Stimulated activated CD8-positive, alpha-beta memory T cell treated with anti-CD3 and anti-CD28 coated beads, Interleukin-7, amount 100 ng/mL, for 1 hour (primary cell): Measurements from ENCODE around the gene AKAP1.

Experiments used
- DNase-seq, 2 donors: peaks; one replicate each; pipeline ENCODE4 v3.0.0-alpha.2; 2020; ENCODE audit warnings: low read depth in 2 of 2

AKAP1 gene

GRCh38 chr17:57105591-57105990 lies 20.5 kb downstream of the AKAP1 start:
- DNase-seq = no peak

GRCh38 chr17:57106107-57106835 lies 21.2 kb downstream of the AKAP1 start:
- no peak for DNase-seq

GRCh38 chr17:57106836-57107497 lies 21.9 kb downstream of the AKAP1 start:
- DNase-seq = no peak

- DNase-seq = no peak
Measured at GRCh38 chr17:57107498-57108101, 22.6 kb downstream of the AKAP1 start.

GRCh38 chr17:57108671-57109392 lies 23.8 kb downstream of the AKAP1 start:
- DNase-seq = no peak

DNA sequence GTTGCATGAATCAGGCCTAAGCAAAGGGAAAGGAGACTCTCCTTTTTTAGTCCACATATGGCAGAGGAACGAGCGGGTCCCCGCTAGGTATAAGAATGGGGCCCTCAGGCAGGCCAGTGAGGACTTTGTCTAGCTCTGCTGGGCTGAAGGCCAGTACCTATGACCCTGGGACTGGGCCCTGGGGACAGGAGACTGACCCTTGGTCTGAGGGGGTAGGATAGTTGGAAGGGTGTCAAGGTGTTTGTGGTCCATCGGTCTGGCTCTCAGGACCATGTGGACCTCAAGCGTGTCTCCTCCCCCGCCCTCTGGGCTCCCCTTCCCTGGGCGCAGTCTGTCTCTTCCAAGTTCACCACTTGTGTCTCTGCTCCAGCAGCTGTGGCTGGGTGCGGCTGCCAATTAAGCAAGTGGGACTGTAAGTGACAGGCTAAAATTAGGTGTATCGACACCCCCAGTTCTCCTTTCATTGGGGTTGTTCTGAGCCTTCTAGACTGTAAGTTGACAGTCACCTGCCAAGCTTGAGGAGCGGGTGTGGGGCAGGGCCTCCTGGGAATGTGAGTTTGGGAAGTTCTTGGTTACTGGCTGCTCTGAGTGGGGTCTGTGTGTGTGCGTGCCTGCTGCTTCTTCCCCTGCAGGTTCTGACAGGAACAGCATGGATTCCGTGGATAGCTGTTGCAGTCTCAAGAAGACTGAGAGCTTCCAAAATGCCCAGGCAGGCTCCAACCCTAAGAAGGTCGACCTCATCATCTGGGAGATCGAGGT lies 24.5 kb downstream of the AKAP1 start:
- DNase-seq = no peak

DNA sequence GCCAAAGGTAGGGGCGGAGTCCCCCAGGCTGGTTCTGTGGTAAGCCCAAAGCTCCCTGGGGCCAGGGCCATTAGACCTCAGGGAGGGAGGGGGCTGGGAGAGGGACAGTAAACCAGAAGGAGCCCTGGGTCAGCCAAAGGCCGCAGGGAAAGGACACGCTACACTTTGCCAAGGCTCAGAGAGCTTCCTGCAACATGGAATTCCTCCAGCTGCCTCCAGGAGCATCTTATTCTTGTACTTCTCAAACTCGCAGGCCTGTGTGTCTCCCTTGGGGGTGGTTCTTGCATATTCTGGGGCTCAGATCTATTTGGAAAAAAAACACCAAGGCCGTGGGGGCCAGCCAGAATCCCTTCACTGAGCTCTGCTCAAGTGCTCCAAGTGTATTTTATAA lies 25.1 kb downstream of the AKAP1 start:
- DNase-seq = no peak

DNA sequence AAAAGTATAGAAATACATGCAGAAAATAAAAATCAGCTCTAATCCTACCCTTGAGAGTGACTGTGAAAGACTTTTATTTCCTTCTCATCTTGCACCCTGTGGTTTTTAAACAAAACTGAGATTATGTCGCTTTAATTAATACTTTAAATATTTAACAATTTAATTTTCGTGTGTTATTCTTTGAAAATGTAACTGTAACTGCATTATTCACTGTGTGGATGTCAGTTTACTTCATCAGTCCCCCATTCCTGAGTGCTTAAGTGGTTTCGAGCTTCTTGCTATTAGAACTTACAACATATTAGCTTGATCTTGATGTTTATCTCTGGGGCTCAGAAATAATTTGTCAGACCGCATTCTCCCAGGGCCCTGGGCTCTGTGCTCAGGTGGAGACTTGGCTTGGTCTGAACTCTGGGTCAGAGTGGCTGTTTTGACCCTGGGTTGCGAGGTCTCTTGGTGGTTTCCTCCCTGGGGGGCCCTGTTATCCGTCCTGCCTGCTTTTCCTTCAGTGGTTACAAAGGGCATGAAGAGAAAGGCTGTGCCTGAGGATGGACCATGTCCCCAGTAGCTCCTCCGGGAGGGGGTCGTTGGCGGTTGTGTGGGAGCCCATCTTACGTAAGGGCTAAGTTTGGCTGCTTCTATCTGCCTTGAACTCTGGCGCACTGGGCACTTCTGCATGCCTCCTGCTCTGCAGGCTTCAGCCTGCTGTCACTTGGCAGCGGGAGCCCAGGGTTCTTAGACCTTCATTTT lies 25.7 kb downstream of the AKAP1 start:
- DNase-seq = no peak

DNA sequence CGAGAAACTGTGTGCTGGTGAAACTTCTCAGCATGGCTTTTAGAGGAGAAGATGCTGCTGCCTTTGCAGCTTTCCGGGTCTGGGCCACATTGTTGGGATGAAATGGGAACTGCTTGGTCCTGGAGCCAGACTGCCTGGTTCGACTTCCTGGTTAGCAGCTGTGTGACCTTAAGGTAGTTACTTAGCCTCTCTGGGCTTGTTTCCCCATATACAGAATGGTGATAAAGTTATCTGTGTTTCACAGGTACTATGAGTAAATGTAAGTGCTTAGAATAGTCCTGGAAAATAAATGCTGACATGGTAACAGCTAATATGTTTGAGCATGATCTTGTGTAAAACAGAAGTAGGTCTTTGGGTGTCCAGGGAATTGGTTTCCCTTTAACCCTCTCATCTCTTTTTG lies 26.3 kb downstream of the AKAP1 start:
- DNase-seq = no peak

DNA sequence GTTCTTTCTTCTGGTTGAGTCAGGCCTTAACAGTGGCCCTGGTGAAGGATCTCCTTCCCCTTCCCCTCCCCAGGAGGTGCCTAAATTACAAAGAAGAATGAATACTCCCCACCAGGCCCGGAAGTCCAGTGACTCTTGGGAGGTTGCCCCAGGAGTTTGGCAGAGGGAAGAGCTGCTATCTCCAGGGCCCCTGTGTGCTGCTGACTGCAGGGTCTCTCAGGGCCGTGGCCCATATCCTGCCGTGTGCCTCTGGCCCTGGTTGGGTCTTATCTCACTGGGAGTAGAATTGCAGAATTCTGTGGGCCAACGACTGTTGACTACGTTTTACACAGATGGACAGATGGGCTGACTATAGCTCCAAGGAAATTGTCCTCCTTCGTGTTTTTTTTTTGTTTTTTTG lies 28.0 kb downstream of the AKAP1 start:
- DNase-seq = no peak

GRCh38 chr17:57113656-57114055 lies 28.6 kb downstream of the AKAP1 start:
- no peak for DNase-seq

DNA sequence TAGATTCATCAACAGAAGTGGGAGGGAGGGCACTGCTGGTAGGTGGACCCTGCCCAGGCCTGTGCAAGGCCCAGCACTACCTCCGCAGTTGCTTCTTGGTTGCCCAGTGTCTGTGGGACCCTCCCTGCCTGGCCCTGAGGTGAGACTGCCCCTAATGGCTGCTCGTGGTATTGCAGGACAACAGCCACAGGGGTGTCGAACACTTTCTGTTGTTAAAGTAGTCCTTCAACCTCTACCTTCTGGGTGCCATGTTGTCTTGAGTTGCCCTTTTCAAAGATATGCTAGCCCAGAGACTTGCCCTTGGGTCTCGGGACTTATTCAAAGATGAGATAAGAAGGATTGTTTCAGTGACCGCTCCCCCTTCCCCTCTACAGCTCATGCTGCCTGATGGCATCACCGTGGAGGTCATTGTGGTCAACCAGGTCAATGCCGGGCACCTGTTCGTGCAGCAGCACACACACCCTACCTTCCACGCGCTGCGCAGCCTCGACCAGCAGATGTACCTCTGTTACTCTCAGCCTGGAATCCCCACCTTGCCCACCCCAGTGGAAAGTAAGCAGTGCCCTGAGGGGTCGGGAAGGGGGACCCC lies 29.1 kb downstream of the AKAP1 start:
- DNase-seq = peak; percentile 39 to 60

- no peak for DNase-seq
Measured at GRCh38 chr17:57115377-57115776, 30.3 kb downstream of the AKAP1 start.

- no peak for DNase-seq
Measured at GRCh38 chr17:57115916-57116315, 30.9 kb downstream of the AKAP1 start.

DNA sequence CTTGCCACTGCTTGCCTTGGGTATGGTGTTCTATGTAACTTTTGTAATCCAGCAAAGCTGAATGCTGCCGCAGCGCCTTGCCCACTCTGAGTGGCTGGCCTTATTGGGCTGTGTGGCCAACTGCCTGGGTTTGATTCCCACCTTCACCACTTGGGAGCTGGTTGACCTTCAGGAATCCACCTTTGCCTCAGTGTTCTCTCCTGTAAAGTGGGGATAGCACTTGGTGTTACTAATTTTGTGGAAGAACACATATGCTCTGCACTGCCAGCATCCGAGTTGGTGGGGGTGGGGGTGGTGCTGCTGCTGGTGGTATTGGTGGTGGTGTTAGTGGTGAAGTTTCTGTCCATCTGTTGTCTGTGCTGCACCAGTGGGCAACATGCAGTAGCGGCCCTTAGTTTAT lies 32.8 kb downstream of the AKAP1 start:
- no peak for DNase-seq

DNA sequence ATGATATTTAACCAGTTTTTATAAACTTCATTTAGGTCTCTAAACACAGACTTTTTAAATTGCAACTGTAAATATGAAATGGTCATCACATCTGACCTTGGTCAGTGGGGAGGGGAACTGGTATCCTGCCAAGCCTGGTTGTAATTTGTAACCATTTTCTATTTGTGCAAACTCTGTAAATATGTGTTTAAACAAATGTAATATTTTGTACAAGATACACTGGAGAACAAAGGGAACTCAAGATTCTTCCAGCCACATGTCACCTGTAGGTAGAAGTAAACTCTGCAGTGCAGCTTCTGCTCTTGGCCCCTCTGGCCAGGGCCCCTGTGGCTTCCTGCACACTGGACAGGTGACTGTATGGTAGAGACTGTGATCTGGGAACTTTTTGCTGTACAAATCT lies 35.8 kb downstream of the AKAP1 start:
- no peak for DNase-seq

DNA sequence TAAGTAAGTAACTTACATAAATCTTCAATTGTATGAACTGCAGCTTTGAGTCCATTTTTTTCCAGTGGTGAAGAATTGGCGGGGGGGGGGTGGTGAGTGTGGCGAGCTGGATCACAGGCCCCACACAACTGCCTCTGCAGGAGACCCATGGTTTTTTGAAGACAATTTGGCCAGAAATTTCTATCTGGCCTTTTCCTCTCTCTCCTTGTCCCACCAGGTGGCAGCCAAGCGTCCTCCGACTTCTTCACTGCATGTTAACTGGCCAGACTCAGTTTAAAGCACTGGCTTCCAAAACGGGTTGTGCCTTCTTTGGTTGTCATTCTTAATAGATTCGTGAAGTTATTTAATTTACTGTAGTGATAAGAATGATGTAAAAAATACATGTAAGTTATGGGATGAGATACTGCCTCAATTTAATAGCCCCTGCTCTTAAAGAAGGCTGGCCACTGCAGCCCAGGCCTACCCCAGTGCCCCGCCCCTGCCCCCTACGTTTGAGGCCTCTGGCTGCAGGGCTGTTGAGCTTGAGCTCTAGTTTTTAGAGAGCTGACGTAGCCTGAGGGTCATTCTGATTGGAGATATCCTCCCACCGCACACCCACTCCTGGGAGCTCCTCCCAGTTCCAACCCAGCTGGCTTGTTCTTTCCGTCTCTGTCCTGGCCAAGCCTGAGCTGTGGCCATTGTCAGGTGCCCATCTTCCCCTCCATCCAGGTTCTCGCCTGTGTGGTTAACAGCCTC lies 36.4 kb downstream of the AKAP1 start:
- DNase-seq = no peak

- no peak for DNase-seq
Measured at GRCh38 chr17:57124053-57124452, 39.0 kb downstream of the AKAP1 start.

DNA sequence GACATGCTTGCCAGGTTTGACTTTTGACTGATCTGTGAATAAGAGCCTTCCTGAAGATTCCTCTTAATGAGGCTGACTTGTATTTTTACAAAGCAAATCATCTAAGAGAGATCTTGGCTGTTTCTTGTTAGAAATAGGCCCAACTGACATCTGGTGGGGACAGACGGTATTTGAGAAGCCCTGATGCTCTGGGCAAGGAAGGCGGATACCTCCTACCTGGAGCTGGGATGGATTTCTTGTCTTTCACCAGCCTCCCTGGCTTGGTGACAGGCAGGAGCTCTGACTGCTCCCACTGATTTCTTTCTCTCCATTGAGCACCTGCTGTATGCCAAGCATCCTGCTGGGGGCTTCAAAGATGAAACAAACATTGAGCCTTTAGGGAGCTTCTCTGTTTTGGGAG lies 40.4 kb downstream of the AKAP1 start:
- no peak for DNase-seq

GRCh38 chr17:57125866-57126265 lies 40.8 kb downstream of the AKAP1 start:
- DNase-seq = no peak
